ENCODE results near the gene NDC80.

Gene NDC80

GRCh38 chr18:2559249-2559648 is 12.1 kb upstream of the NDC80 start:
- DNase-seq (ENCODE audit: low read depth) = no peak

GRCh38 chr18:2564373-2564772 is 7.0 kb upstream of the NDC80 start:
- no peak for DNase-seq (ENCODE audit: low read depth)

- no peak for DNase-seq (ENCODE audit: low read depth)
Measured at GRCh38 chr18:2568129-2568528, 3.2 kb upstream of the NDC80 start.

GRCh38 chr18:2568605-2569004 is 2.8 kb upstream of the NDC80 start:
- DNase-seq (ENCODE audit: low read depth) = no peak

GRCh38 chr18:2569338-2570207 is 1.8 kb upstream of the NDC80 start:
- DNase-seq (ENCODE audit: low read depth) = no peak

GRCh38 chr18:2570772-2571199 is 571 bp upstream of the NDC80 start:
- DNase-seq (ENCODE audit: low read depth) = no peak

- no peak for DNase-seq (ENCODE audit: low read depth)
Measured at GRCh38 chr18:2572171-2572569, 813 bp downstream of the NDC80 start.

GRCh38 chr18:2572892-2573291 is 1.5 kb downstream of the NDC80 start:
- DNase-seq (ENCODE audit: low read depth) = no peak

GRCh38 chr18:2573408-2573807 is 2.1 kb downstream of the NDC80 start:
- DNase-seq (ENCODE audit: low read depth) = no peak

- DNase-seq (ENCODE audit: low read depth) = no peak
Measured at GRCh38 chr18:2587788-2588187, 16.4 kb downstream of the NDC80 start.

- DNase-seq (ENCODE audit: low read depth) = no peak
Measured at GRCh38 chr18:2588666-2589344, 17.4 kb downstream of the NDC80 start.

- DNase-seq (ENCODE audit: low read depth) = no peak
Measured at GRCh38 chr18:2589345-2590068, 18.1 kb downstream of the NDC80 start.

- no peak for DNase-seq (ENCODE audit: low read depth)
Measured at GRCh38 chr18:2590303-2590702, 18.9 kb downstream of the NDC80 start.

- DNase-seq (ENCODE audit: low read depth) = no peak
Measured at GRCh38 chr18:2597639-2598038, 26.3 kb downstream of the NDC80 start.

- no peak for DNase-seq (ENCODE audit: low read depth)
Measured at GRCh38 chr18:2602844-2603243, 31.5 kb downstream of the NDC80 start.

GRCh38 chr18:2606335-2606734 is 35.0 kb downstream of the NDC80 start:
- DNase-seq (ENCODE audit: low read depth) = no peak

- DNase-seq (ENCODE audit: low read depth) = no peak
Measured at GRCh38 chr18:2609604-2610003, 38.2 kb downstream of the NDC80 start.

- no peak for DNase-seq (ENCODE audit: low read depth)
Measured at GRCh38 chr18:2610549-2610948, 39.2 kb downstream of the NDC80 start.

GRCh38 chr18:2612996-2613395 is 41.6 kb downstream of the NDC80 start:
- DNase-seq (ENCODE audit: low read depth) = no peak

- no peak for DNase-seq (ENCODE audit: low read depth)
Measured at GRCh38 chr18:2617401-2617998, 46.1 kb downstream of the NDC80 start.

- DNase-seq (ENCODE audit: low read depth) = no peak
Measured at GRCh38 chr18:2618009-2618408, 46.7 kb downstream of the NDC80 start.

GRCh38 chr18:2625217-2625616 is 53.9 kb downstream of the NDC80 start:
- DNase-seq (ENCODE audit: low read depth) = no peak

All from stimulated activated CD8-positive, alpha-beta memory T cell treated with anti-CD3 and anti-CD28 coated beads, Interleukin-15, amount 100 ng/mL, for 1 hour (primary cell).